ENCODE results near the gene NAAA. TPM values are rescaled to one million over a fixed set of nuclear protein-coding genes. Genes with fewer than 3 reads are reported as not detected.

NAAA gene
- total RNA-seq, 1 experiment from 2014 or later = 5.5 TPM

Other genes starting within 250 kb of the NAAA start
- gene USO1, start 216.4 kb downstream of the NAAA start, total RNA-seq (2014; rRNA removed; shearing (Covaris generic)) = 136 and 185 TPM in 2 replicates
- not detected in 2 replicates for gene PPEF2, start 38.6 kb downstream of the NAAA start, total RNA-seq (2014; rRNA removed; shearing (Covaris generic))
- 31.1 and 39.4 TPM in 2 replicates for gene SDAD1, start 49.9 kb upstream of the NAAA start, total RNA-seq (2014; rRNA removed; shearing (Covaris generic))
- gene CXCL9, start 66.5 kb upstream of the NAAA start, total RNA-seq (2014; rRNA removed; shearing (Covaris generic)) = not detected in 2 replicates
- gene CXCL10, start 82.5 kb upstream of the NAAA start, total RNA-seq (2014; rRNA removed; shearing (Covaris generic)) = not detected in 2 replicates
- gene CXCL11, start 95.1 kb upstream of the NAAA start, total RNA-seq (2014; rRNA removed; shearing (Covaris generic)) = not detected in 2 replicates
- gene ART3, start 133.7 kb upstream of the NAAA start, total RNA-seq (2014; rRNA removed; shearing (Covaris generic)) = 0.42 TPM in 1 of 2 replicates, not detected in the other
- 102 and 122 TPM in 2 replicates for gene NUP54, start 207.4 kb upstream of the NAAA start, total RNA-seq (2014; rRNA removed; shearing (Covaris generic))

All from H7 (cell line).